Duodenal mucosa (tissue), 2 donors: ENCODE measurements around the gene FLT3.
"Not testable (repeated sequence)": the region's sequence is repeated elsewhere in the genome, so short reads cannot be mapped to it uniquely, and the experiment has no call there.

Source experiments
- H3K27ac ChIP-seq: one replicate; pipeline ENCODE4 v1.7.0; 2013; ENCODE audit warnings: low read depth, low read length
- H3K27me3 ChIP-seq, 2 donors: one replicate each; pipeline ENCODE4 v1.7.0; 2013; ENCODE audit warnings: low read length in 2 of 2, control low read depth in 1 of 2; ENCODE audit not compliant: insufficient read depth in 2 of 2, control insufficient read depth in 1 of 2
- H3K36me3 ChIP-seq, 2 donors: one replicate each; pipeline ENCODE4 v1.7.0; 2013; ENCODE audit warnings: low read length in 2 of 2, control low read depth in 1 of 2; ENCODE audit not compliant: insufficient read depth in 2 of 2, control insufficient read depth in 1 of 2
- H3K4me1 ChIP-seq, 2 donors: one replicate each; pipeline ENCODE4 v1.7.0; 2013; ENCODE audit warnings: low read length in 2 of 2, control low read depth in 1 of 2; ENCODE audit not compliant: insufficient read depth in 2 of 2, control insufficient read depth in 1 of 2
- H3K4me3 ChIP-seq, 2 donors: one replicate each; pipeline ENCODE4 v1.7.0; 2013; ENCODE audit warnings: low read length in 2 of 2, low read depth in 1 of 2
- H3K9ac ChIP-seq, 2 donors: one replicate each; pipeline ENCODE4 v1.7.0; 2013; ENCODE audit warnings: low read length in 2 of 2, low read depth in 1 of 2
- H3K9me3 ChIP-seq, 2 donors: one replicate each; pipeline ENCODE4 v1.7.0; 2013; ENCODE audit warnings: low read length in 2 of 2, control low read depth in 1 of 2; ENCODE audit not compliant: control insufficient read depth in 1 of 2

The FLT3 gene

DNA sequence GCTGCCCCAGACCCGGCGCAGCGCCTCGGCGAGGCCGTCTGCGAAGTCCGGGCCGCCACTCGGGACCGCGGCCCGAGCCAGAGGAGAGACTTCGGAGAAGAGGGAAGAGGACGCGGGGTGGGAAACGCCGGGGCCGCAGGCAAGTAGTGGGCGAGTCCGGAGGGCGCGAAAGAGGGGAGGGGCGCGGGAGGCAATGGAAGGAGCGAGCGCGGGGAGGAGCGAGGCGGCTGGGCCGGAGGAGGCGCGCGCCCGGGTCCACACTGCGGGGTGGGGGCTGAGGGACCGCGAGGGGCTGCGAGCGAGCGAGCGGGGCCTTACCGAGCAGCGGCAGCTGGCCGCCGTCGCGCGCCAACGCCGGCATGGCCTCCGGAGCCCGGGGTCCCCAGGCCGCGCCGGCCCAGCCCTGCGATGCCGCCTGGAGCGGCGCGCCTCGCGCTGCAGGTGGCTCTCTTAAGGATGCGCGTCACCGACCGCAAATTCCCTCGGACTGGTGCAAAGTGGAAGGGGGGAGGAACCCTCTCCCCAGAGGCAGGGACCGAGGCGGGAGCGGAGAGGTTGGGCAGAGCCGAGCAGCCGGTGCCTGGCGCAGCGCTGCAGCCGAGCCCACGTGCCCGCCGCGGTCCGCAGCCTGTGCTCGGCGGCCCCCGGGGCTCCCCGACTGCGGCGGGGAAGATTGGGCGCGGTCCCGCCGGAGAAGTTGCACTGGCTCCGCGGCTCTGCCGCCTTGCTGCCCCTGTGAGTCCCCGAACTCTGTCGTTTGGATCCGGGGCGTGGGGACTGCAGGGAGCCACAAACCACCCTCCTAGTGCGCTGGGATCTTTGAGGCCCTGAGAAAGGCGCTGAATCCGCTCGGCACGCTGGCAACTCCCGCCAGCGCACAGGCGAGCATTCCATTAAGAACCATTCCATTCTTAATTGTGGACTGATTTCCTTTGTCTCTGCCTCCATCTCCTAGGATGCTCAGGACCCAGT, at the start of gene FLT3:
Gene FLT3 (minus strand): TSS at position 427 of the 972 bp plus-strand sequence. CDS start 66 bp downstream, at position 361.
- H3K4me1 ChIP-seq: peaks cover 0 to 5% of the 10 kb centered on the region in 2 donors
- H3K27me3 ChIP-seq: peaks cover 18 to 47% of the 10 kb centered on the region in 2 donors
- H3K36me3 ChIP-seq: no peaks in the 10 kb centered on the region
- H3K4me3 ChIP-seq: peak within 1 kb of the TSS; percentile 46 to 50
- H3K27ac ChIP-seq: no peak within 1 kb of the TSS
- H3K9me3 ChIP-seq: no peaks in the 10 kb centered on the region
- no peak within 1 kb of the TSS for H3K9ac ChIP-seq

DNA sequence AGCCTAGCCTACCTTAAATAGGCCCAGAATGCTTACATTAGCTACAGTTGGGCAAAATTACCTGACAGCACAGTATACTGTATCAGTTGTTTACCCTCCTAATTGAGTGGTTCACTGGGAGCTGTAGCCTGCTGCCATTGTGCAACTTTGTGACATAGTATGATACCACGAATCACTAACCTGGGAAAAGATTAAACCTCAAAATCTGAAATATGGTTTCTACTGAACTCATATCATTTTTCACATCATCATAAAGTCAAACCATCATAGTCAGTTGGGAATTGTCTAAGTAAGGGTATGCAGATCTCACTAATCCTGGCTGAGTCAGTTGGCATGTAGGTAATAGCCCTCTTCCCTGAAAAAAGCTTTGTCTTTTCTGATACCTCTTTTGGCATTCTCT, 47.1 kb upstream of the FLT3 start:
- H3K4me1 ChIP-seq: no peaks in the 10 kb centered on the region
- H3K27me3 ChIP-seq: no peaks in the 10 kb centered on the region
- H3K36me3 ChIP-seq: no peaks in the 10 kb centered on the region
- no peak overlapping the region for H3K4me3 ChIP-seq
- no peak overlapping the region for H3K9ac ChIP-seq
- H3K9me3 ChIP-seq: no peaks in the 10 kb centered on the region
- H3K27ac ChIP-seq: no peak overlapping the region

DNA sequence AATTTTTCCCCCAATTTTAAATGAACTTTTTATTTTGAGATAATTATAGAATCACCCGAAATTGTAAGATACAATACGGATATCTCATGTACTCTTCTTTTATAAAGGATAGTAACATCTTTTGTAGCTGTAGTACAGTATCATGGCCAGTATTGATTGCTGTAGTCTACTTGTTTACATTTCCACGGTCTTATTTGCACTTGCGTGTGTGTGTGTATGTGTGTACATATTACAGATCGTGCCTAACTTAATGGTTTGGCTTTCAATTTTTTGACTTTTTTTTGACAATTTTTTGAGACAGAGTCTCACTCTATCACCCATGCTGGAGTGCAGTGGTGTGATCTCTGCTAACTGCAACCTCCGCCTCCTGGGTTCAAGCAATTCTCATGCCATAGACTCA, 44.7 kb upstream of the FLT3 start:
- H3K36me3 ChIP-seq: no peaks in the 10 kb centered on the region
- peaks cover 0 to 9% of the 10 kb centered on the region in 2 donors for H3K4me1 ChIP-seq
- H3K9me3 ChIP-seq: no peaks in the 10 kb centered on the region
- no peak overlapping the region for H3K9ac ChIP-seq
- H3K27ac ChIP-seq: no peak overlapping the region
- H3K4me3 ChIP-seq: no peak overlapping the region
- no peaks in the 10 kb centered on the region for H3K27me3 ChIP-seq

DNA sequence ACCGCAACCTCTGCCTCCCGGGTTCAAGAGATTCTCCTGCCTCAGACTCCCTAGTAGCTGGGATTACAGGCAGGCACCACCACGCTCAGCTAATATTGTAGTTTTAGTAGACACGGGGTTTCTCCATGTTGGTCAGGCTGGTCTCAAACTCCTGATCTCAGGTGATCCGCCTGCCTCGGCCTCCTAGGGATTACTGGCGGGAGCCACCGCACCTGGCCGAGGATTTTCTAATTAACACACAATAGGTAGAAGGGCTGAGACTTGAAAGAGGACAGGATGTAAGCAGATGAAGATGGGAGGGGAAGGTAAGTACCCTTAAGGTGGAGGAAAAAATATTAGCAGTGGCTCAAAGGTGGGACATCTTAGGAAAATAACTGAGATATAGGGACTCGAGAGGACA, 41.2 kb upstream of the FLT3 start:
- not testable (repeated sequence) for H3K9ac ChIP-seq, H3K4me3 ChIP-seq, H3K36me3 ChIP-seq, H3K27me3 ChIP-seq, H3K9me3 ChIP-seq, H3K27ac ChIP-seq
- H3K4me1 ChIP-seq: peaks cover 0 to 18% of the 10 kb centered on the region in 2 donors

DNA sequence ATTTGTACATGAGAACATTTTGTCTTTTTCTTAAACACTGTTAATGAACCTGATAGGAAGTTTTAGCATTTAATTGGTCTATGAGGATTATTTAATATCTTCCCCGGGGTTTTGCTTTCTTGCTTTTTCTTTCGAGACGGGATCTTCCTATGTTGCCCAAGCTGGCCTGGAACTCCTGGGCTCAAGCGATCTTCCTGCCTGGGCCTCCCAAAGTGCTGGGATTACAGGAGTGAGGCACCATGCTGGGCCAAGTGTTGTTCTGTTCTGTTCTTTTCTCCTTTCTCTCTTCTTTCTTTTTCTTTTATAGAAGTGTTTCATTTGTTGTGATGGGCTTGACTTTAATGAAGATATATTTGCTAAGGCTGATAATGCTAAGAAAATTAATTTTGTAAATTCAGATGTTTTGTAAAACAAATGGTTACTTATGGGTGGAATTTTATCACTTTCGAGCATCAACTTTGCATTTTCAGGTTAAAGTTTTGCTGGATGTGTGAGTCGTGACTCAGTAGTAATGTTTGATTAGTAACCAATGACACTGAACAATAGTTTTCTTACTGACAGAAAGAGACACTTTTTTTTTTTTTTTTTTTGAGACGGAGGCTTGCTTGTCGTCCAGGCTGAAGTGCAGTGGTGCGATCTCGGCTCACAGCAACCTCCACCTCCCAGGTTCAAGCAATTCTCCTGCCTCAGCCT, 40.2 kb upstream of the FLT3 start:
- Histone ChIP-seq H3K9me3 (no peaks in the 10 kb centered on the region), H3K9ac (peak overlapping the region in 1 of 2 donors; percentile 4), H3K27me3 (no peaks in the 10 kb centered on the region), H3K4me3 (peak overlapping the region; percentile 80 to 84), H3K36me3 (no peaks in the 10 kb centered on the region), H3K27ac (no peak overlapping the region), H3K4me1 (peaks cover 0 to 18% of the 10 kb centered on the region in 2 donors)

DNA sequence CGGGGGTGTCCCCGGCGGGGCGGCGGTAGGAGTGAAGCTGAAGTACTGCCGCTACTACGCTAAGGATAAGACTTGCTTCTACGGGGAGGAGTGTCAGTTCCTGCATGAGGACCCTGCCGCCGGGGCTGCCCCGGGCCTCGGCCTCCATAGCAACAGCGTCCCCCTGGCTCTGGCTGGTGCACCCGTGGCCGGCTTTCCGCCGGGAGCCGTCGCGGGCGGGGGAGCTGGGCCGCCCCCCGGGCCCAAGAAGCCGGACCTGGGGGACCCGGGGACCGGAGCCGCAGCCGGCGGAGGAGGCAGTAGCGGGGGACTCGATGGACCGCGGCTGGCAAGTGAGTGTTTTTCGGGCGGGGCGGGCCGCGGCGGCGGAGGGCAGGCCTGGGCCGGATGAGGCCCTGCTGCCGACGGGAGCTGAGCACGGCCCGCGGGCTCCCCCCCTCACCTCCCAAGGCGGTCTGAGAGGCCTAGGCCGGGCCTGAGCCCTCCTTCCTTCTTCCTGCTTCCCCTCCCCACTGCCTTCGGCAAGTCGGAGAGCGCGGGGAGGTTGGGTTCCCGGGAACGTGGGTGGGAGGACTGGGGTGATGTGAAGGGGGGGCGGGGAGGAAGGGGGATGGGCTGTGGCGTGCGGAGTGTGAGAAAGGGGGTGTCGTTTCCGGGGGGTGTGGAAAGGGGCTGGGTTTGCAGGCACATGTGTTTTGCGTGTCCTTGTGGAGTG, 38.5 kb upstream of the FLT3 start:
- Histone ChIP-seq H3K27me3 (no peaks in the 10 kb centered on the region), H3K27ac (peak overlapping the region; percentile 93), H3K9me3 (no peaks in the 10 kb centered on the region), H3K36me3 (no peaks in the 10 kb centered on the region), H3K4me3 (peak overlapping the region; percentile 80 to 84), H3K9ac (peak overlapping the region; percentile 74 to 90), H3K4me1 (peaks cover 0 to 18% of the 10 kb centered on the region in 2 donors)

DNA sequence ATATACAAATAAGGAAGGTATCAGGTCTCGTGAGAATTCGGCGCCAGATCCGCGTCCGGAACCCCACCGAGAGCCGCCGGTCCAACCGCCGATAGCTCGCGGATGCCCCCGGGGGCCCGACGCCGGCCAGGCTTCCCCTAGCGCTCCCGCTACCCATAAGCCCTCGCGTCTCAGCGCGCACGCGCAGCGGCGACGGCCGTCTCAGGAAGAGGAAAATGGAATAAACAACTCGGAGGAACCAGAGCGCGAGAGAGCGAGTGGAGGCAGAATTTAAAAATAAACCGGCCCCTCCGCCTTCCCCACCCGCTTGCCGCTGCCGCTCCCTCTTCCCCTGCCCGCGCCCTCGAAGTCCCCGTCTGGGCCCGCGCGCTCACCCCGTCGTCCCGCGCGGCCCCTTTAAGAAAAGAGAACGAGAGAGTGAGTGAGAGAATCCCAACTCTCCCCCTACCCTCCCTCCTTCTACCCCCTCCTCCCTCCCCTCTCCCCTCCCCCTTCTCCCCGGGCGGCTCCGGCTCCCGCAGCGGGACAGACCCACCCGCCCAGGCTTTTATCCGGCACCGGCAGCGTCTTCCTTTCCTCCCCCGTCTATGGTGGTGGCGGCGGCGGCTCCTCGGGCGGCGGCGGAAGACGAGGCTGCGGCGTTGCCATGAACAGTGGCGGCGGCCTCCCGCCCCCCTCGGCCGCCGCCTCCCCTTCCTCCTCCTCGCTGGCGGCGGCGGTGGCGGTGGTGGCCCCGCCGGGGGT, 37.8 kb upstream of the FLT3 start, which contains the start of gene PAN3:
Gene PAN3 (plus strand): TSS at position 534 of the 744 bp plus-strand sequence. CDS start 113 bp downstream, at position 647.
- Histone ChIP-seq H3K4me1 (peaks cover 0 to 18% of the 10 kb centered on the region in 2 donors), H3K27me3 (no peaks in the 10 kb centered on the region)

DNA sequence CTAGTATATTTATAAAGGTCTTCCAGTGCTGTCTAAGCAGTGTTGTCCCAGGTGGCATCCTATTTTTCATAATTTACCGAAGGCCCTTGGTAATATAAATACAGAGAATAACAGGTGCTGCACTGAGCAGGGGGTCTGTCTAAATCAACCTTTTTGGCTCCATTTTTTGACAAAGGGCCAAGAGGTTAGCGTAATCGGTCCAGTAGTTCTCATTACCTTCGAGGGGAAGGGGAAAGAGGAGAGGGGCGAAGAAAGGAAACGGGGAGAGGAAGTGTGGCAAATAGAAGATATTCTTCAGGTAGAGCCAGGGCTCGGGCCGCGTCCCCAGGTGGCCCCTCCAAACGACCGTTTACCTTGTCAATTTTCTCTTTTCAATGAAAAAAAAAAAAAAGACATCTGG, 37.2 kb upstream of the FLT3 start:
- Histone ChIP-seq H3K27ac (peak overlapping the region; percentile 93), H3K27me3 (no peaks in the 10 kb centered on the region), H3K36me3 (no peaks in the 10 kb centered on the region), H3K9me3 (no peaks in the 10 kb centered on the region), H3K4me3 (peak overlapping the region; percentile 80 to 84), H3K4me1 (peaks cover 0 to 18% of the 10 kb centered on the region in 2 donors), H3K9ac (peak overlapping the region; percentile 71 to 90)

More for the DNA sequence above, 37.8 kb upstream of the FLT3 start, which contains the start of gene PAN3:
- H3K9me3 ChIP-seq: no peaks in the 10 kb centered on the region
- peak within 1 kb of the TSS; percentile 93 for H3K27ac ChIP-seq
- H3K9ac ChIP-seq: peak within 1 kb of the TSS; percentile 74 to 90
- peak within 1 kb of the TSS; percentile 80 to 84 for H3K4me3 ChIP-seq
- no peaks in the 10 kb centered on the region for H3K36me3 ChIP-seq

DNA sequence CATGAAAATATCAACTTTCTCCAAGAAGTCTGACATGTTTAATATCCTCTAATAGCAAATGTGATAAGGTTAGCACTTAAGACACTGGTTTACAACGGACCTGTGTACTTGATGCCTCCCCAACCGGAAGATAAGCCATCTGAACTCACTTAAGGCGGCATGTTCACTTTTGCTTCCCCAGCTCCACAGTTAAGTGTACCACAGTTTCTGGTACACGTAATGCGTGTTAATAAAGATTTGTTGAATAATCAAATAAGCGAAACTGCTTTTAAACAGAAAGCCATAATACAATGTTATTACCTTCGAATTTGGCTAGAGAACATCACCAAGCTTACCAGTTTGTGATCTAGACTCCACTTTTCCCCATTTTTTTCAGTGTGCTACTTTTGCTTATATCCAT, 36.5 kb upstream of the FLT3 start:
- no peak overlapping the region for H3K27ac ChIP-seq
- peak overlapping the region; percentile 80 to 84 for H3K4me3 ChIP-seq

More for the DNA sequence above, 36.5 kb upstream of the FLT3 start:
- Histone ChIP-seq H3K4me1 (peaks cover 0 to 18% of the 10 kb centered on the region in 2 donors), H3K36me3 (no peaks in the 10 kb centered on the region), H3K9ac (peak overlapping the region in 1 of 2 donors; percentile 90), H3K9me3 (no peaks in the 10 kb centered on the region), H3K27me3 (no peaks in the 10 kb centered on the region)
